Measurements from ENCODE around the gene LMO2.

GRCh38 chr11:33830903-33831648, 60.8 kb downstream of the LMO2 start:
- no peak for TF ChIP-seq CTCF (IDR thresholded peaks at IDR 0.05)
- TF ChIP-seq POLR2A (IDR thresholded peaks at IDR 0.05), result no peak
- no peak for TF ChIP-seq POLR2AphosphoS5 (IDR thresholded peaks at IDR 0.05)
